Medulla oblongata (tissue), 1 donor: ENCODE results near the gene MATK.

ENCODE experiments used
- DNase-seq: peaks from one replicate; pipeline ENCODE4 v3.0.0-alpha.2; 2015; ENCODE audit errors: extremely low spot score

Gene MATK

GRCh38 chr19:3785938-3786824 lies at the start of gene MATK:
MATK (minus strand) TSS chr19:3786381; CDS start chr19:3785135, 1,246 bp downstream.
- DNase-seq: no peak

GRCh38 chr19:3835055-3835435 lies 48.9 kb upstream of the MATK start:
- DNase-seq: no peak

GRCh38 chr19:3834349-3835054 lies 48.3 kb upstream of the MATK start:
- no peak for DNase-seq

- DNase-seq: no peak
These were observed 47.6 kb upstream of the MATK start for GRCh38 chr19:3833578-3834348.

GRCh38 chr19:3832001-3832400 lies 45.8 kb upstream of the MATK start:
- no peak for DNase-seq

GRCh38 chr19:3831601-3832000 lies 45.4 kb upstream of the MATK start:
- DNase-seq: no peak

- DNase-seq: no peak
These were observed 44.7 kb upstream of the MATK start for GRCh38 chr19:3830621-3831589.

- no peak for DNase-seq
These were observed 41.1 kb upstream of the MATK start for GRCh38 chr19:3827306-3827705.

- no peak for DNase-seq
These were observed 40.0 kb upstream of the MATK start for GRCh38 chr19:3826163-3826562.

GRCh38 chr19:3825286-3825956 lies 39.2 kb upstream of the MATK start:
- no peak for DNase-seq

- DNase-seq: no peak
These were observed 37.2 kb upstream of the MATK start for GRCh38 chr19:3823350-3823713.

- no peak for DNase-seq
These were observed 36.6 kb upstream of the MATK start for GRCh38 chr19:3822683-3823349.

- peak; percentile 13 for DNase-seq
These were observed 35.7 kb upstream of the MATK start for GRCh38 chr19:3821857-3822364.

GRCh38 chr19:3821156-3821555 lies 35.0 kb upstream of the MATK start:
- DNase-seq: no peak

- DNase-seq: no peak
These were observed 33.8 kb upstream of the MATK start for GRCh38 chr19:3819989-3820388.

GRCh38 chr19:3818918-3819317 lies 32.7 kb upstream of the MATK start:
- DNase-seq: no peak

GRCh38 chr19:3818466-3818865 lies 32.3 kb upstream of the MATK start:
- peak; percentile 35 for DNase-seq

- DNase-seq: no peak
These were observed 31.6 kb upstream of the MATK start for GRCh38 chr19:3817761-3818160.

GRCh38 chr19:3816566-3817218 lies 30.5 kb upstream of the MATK start:
- DNase-seq: no peak
